Heart right ventricle (tissue), 16 donors: ENCODE measurements around the gene PSMG3. TPM values are rescaled to one million over a fixed set of nuclear protein-coding genes. Genes with fewer than 3 reads are reported as not detected.

ENCODE experiments used
- ATAC-seq, 8 donors: fragments of 200-7000 bp; cut with Tn5 transposase; one replicate each; pipeline ENCODE4 v1.9.1; 2020; ENCODE audit warnings: mild to moderate bottlenecking in 8 of 8, moderate library complexity in 8 of 8, moderate number of reproducible peaks in 1 of 8
- DNase-seq, 2 donors: peaks; one replicate each; pipeline ENCODE4 v3.0.0-alpha.2; 2020
- H3K27ac ChIP-seq, 10 donors: fragments of 200-600 bp; sonication (generic) in 2 of 10; one replicate each; pipeline versions ENCODE4 v1.5.0 to v1.8.0; 2020 to 2022; ENCODE audit warnings: mild to moderate bottlenecking in 3 of 10
- H3K27me3 ChIP-seq, 7 donors: fragments of 200-600 bp; one replicate each; pipeline ENCODE4 v1.8.0; 2021 to 2022; ENCODE audit warnings: mild to moderate bottlenecking in 2 of 7
- H3K36me3 ChIP-seq, 9 donors: fragments of 200-600 bp; sonication (generic) in 1 of 9; one replicate each; pipeline versions ENCODE4 v1.5.0 to v1.8.0; 2020 to 2022; ENCODE audit warnings: mild to moderate bottlenecking in 2 of 9
- H3K4me1 ChIP-seq, 9 donors: fragments of 200-600 bp; sonication (generic) in 1 of 9; one replicate each; pipeline versions ENCODE4 v1.5.0 to v1.8.0; 2020 to 2022; ENCODE audit warnings: mild to moderate bottlenecking in 4 of 9
- H3K4me3 ChIP-seq, 10 donors: fragments of 200-600 bp; sonication (generic) in 2 of 10; one replicate each; pipeline versions ENCODE4 v1.5.0 to v1.8.0; 2020 to 2022; ENCODE audit warnings: mild to moderate bottlenecking in 7 of 10, moderate library complexity in 2 of 10
- H3K9me3 ChIP-seq, 11 donors: fragments of 200-600 bp in 10 of 11; sonication (generic) in 2 of 11; one replicate each; pipeline versions ENCODE4 v1.5.0 to v1.8.0; 2013 to 2022; ENCODE audit warnings: mild to moderate bottlenecking in 2 of 11, control low read depth in 1 of 11, moderate library complexity in 1 of 11
- WGBS, 2 donors: extraction: QIAGEN DNeasy Blood & Tissue Kit; methylation state at CpG; one replicate each; pipeline ENCODE4 v1.1.7; 2013; ENCODE audit warnings: inconsistent platforms in 1 of 2; 5-methylcytosine and 5-hydroxymethylcytosine counted together
- intact Hi-C, 10 donors: fragments of 100-400 bp; cut with DNase I; formaldehyde crosslinking; loops; one replicate each; pipeline versions ENCODE4 v1.11.1 to v1.14.2; 2022
- polyA plus RNA-seq, 2 donors: library from polyadenylated mRNA; stranded (reverse); fragments of 200-250 nt; gene quantifications; one replicate each; pipeline ENCODE4 v1.2.3, GENCODE V29; 2013
- total RNA-seq, 10 donors: library from RNA; stranded (reverse); fragmentation: NEBNext Ultra II Directional in 3 of 10; extraction: Animal tissue kit (Norgen Biotek cat#: 25700) in 3 of 10; gene quantifications; one replicate each; pipeline versions ENCODE4 v1.2.1 to v1.2.4, GENCODE V29; 2021 to 2023
- TF ChIP-seq, protein P1 (sequence below), 9 donors: fragments of 200-600 bp; sonication (generic) in 2 of 9; IDR thresholded peaks; one replicate each; pipeline versions ENCODE4 v1.5.0 to v1.8.0; 2021 to 2022; ENCODE audit warnings: antibody characterized with exemption in 9 of 9, mild to moderate bottlenecking in 5 of 9, moderate library complexity in 1 of 9
- donor health status: Arrhythmogenic right ventricular cardiomyopathy.
- donor health status: ischemic (EF 13 %, LVEDD 7.1; RV severe dilation, severe dysfunction).
- donor health status: healthy with polysubstance abuse.
- donor health status: DM: no; HTN: yes; CAD: no.
- donor health status: DM: no; HTN: no; CAD: no.
- donor health status: ischemic (EF 25% LVEDD 6.9; RV normal size, moderate dysfunction).
- donor health status: ischemic (EF 25% LVEDD 5.7; RV mildly dilated, moderate dysfunction).
- donor health status: healthy.
- donor health status: DM: yes; HTN: yes; CAD: no.
- donor health status: Ischemic cardiomyopathy.
- donor health status: ischemic (EF 35%, LVEDD 5.7; RV mildly dilated, moderate dysfunction).
- donor health status: nonischemic (EF 11% LVEDD 7.7; RV severe dilation, severe dysfunction).
- donor health status: DM: yes; HTN: yes; CAD: no.
- donor health status: PGD.
- donor health status: ischemic (EF 29% LVEDD 5.4; RV normal size, mild dysfunction).
- donor health status: nonischemic (EF 23%, LVEDD 6.1; RV moderate dilation, normal function).

PSMG3 gene
- total and polyA plus RNA-seq, 12 donors, result 7.3 to 45.7 (median 12.0) TPM

DNA sequence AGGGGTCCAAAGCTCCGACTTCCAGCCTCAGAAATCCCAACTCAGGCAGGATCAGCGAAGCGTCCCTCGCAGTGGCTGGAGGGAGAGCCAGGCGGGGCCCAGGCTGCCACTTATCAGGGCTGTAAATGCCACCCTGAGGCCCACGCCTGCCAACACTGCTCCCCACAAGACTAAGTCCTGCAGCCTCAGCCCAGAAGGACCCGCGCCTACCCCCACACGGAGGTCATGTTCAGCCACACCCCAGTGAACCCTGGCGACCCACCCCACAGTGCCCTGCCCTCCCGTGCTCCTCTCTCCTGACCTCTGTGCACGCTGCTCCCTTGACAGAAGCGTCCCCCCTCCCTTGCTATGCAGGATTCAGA lies 3.2 kb downstream of the PSMG3 start:
- ATAC-seq, result no peak
- Histone ChIP-seq H3K9me3 (no peaks in the 10 kb centered on the region), H3K36me3 (peaks cover 0 to 34% (median 0%) of the 10 kb centered on the region in 9 donors), H3K4me1 (peaks cover 5 to 29% (median 26%) of the 10 kb centered on the region in 9 donors), H3K27ac (no peak overlapping the region), H3K27me3 (no peaks in the 10 kb centered on the region), H3K4me3 (no peak overlapping the region)
- WGBS, 2 donors, result 83 to 85% methylated on average over 13 of the region's 13 CpGs
- DNase-seq, result no peak
- intact Hi-C loops, result loop anchor here in 2 of 10 donors (5.0 kb wide), 2 partner anchors 34 to 64 kb away; partner anchors contain the start of genes INTS1 (in 1 of the 2) and MAFK (in 1 of the 2)
- TF ChIP-seq, protein P1, sequence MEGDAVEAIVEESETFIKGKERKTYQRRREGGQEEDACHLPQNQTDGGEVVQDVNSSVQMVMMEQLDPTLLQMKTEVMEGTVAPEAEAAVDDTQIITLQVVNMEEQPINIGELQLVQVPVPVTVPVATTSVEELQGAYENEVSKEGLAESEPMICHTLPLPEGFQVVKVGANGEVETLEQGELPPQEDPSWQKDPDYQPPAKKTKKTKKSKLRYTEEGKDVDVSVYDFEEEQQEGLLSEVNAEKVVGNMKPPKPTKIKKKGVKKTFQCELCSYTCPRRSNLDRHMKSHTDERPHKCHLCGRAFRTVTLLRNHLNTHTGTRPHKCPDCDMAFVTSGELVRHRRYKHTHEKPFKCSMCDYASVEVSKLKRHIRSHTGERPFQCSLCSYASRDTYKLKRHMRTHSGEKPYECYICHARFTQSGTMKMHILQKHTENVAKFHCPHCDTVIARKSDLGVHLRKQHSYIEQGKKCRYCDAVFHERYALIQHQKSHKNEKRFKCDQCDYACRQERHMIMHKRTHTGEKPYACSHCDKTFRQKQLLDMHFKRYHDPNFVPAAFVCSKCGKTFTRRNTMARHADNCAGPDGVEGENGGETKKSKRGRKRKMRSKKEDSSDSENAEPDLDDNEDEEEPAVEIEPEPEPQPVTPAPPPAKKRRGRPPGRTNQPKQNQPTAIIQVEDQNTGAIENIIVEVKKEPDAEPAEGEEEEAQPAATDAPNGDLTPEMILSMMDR (IDR thresholded peaks at IDR 0.05), result no peak

DNA sequence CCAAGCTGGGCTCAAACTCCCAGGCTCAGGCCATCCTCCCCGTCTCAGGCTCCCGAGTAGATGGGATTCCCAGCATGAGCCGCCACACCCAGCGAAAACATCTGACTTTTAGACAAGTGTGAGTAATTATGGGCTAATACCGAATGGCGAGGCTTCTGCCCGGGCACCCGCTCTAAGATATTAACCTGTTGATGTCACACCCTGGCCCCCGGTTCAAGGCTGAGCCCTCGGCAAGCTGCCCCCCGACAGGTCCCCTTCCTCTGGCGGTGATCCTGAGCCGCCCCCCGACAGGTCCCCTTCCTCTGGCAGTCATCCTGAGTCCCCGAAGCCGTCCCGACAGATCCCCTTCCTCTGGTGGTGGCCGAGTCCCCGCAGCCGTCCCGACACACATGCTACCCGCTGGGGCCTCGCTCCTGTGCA lies 5.2 kb downstream of the PSMG3 start:
- H3K27me3 ChIP-seq, result no peaks in the 10 kb centered on the region
- DNase-seq (no peak), ATAC-seq (no peak)
- no peaks in the 10 kb centered on the region for H3K9me3 ChIP-seq
- 76 to 82% methylated on average over 23 of the region's 23 CpGs for WGBS, 2 donors
- peaks cover 0 to 34% (median 0%) of the 10 kb centered on the region in 9 donors for H3K36me3 ChIP-seq
- TF ChIP-seq, protein P1 (IDR thresholded peaks at IDR 0.05), result no peak
- no peak overlapping the region for H3K4me3 ChIP-seq
- peaks cover 5 to 18% (median 15%) of the 10 kb centered on the region in 9 donors for H3K4me1 ChIP-seq
- intact Hi-C loops, result loop anchor here in 2 of 10 donors (5.0 kb wide), 2 partner anchors 32 to 62 kb away; partner anchors contain the start of genes INTS1 (in 1 of the 2) and MAFK (in 1 of the 2)
- H3K27ac ChIP-seq, result no peak overlapping the region

DNA sequence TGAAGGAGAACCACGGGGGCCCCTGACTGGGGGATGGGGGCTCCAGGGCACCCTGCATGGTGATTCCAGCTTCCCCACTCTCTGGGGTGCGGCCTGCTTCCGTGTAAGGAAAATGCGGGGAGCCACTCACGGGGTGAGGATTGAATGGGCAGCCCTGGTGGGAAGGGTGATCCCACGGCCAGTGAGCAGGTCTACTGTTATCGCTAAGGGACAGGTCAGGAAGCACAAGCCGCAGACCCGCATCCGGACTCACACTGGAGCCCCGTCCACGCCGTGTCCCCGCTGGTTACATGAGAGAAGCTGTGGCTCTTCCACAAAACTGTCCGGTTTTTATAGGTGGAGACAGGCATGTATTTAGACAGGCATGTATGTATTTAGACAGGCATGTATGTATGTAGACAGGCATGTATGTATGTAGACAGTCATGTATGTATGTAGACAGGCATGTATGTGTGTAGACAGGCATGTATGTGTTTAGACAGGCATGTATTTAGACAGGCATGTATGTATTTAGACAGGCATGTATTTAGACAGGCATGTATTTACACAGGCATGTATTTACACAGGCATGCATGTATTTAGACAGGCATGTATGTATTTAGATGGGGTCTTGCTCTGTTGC lies 5.7 kb downstream of the PSMG3 start:
- no peaks in the 10 kb centered on the region for H3K27me3 ChIP-seq
- intact Hi-C loops, result no loop called here
- H3K27ac ChIP-seq, result no peak overlapping the region
- 91 to 92% methylated on average over 15 of the region's 15 CpGs for WGBS, 2 donors
- peaks cover 3 to 14% (median 10%) of the 10 kb centered on the region in 9 donors for H3K4me1 ChIP-seq
- no peak for ATAC-seq
- no peak overlapping the region for H3K4me3 ChIP-seq
- TF ChIP-seq, protein P1 (IDR thresholded peaks at IDR 0.05), result no peak
- peaks cover 0 to 34% (median 0%) of the 10 kb centered on the region in 9 donors for H3K36me3 ChIP-seq
- no peak for DNase-seq
- H3K9me3 ChIP-seq, result no peaks in the 10 kb centered on the region

DNA sequence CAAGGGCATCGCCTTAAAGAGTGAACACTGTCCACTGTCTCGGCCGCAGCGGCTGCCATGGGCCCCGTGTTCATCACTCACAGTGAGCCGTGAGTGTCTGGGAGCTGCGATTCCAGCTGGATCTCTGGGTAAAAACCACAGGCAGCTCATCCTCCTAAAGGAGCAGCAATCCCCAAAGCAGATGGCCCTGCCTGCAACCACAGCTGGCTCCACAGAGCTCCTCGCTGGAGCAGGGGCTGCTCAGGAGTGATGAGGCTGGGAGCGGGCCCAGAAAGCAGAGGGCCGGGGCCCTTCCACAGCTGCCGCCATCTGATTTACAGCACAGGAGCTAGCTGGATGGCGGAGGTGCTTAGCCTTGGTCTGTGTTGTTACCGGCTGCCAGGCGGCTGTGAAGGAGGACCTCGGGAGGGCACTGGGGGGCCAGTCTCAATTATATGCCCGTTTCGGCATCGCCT lies 7.2 kb downstream of the PSMG3 start:
- intact Hi-C loops, result no loop called here
- Histone ChIP-seq H3K27me3 (no peaks in the 10 kb centered on the region), H3K4me3 (no peak overlapping the region), H3K9me3 (no peaks in the 10 kb centered on the region), H3K36me3 (peaks cover 0 to 27% (median 0%) of the 10 kb centered on the region in 9 donors), H3K27ac (no peak overlapping the region), H3K4me1 (peaks cover 0 to 10% (median 6%) of the 10 kb centered on the region in 9 donors)
- WGBS, 2 donors, result 76 to 84% methylated on average over 18 of the region's 18 CpGs
- TF ChIP-seq, protein P1 (IDR thresholded peaks at IDR 0.05), result no peak
- ATAC-seq (no peak), DNase-seq (no peak)
